C4-2B (cell line): ENCODE data around the gene MRPS10.

Experiments
- ZFX ChIP-seq: fragments of 450-650 bp; IDR thresholded peaks from 2 replicates; pipeline ENCODE4 v1.6.1; 2017
- TF ChIP-seq, protein P1 (sequence below): fragments of 450-650 bp; conservative IDR thresholded peaks from 2 replicates; pipeline ENCODE4 v1.5.1; 2017; ENCODE audit warnings: mild to moderate bottlenecking

DNA sequence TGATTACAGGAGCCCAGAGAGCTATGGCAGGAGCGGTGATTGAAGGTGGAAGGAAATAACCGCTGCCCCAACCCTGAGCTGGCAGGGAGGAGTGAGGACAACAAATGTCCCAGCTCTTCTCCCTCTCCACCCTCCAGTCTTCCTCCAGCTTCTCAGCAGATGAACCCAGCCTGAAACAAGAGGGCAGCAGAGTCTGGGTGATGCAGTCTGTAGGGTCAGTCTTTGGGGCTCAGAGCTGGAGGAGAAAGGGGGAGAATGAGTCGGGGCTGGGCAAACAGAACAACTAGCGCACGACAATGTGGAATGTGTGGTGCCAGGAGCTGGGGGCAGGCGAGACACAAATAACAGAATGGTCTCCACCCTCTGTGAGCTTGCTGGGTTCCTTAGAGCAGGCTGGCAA lies 49.0 kb downstream of the MRPS10 start:
- TF ChIP-seq, protein P1, sequence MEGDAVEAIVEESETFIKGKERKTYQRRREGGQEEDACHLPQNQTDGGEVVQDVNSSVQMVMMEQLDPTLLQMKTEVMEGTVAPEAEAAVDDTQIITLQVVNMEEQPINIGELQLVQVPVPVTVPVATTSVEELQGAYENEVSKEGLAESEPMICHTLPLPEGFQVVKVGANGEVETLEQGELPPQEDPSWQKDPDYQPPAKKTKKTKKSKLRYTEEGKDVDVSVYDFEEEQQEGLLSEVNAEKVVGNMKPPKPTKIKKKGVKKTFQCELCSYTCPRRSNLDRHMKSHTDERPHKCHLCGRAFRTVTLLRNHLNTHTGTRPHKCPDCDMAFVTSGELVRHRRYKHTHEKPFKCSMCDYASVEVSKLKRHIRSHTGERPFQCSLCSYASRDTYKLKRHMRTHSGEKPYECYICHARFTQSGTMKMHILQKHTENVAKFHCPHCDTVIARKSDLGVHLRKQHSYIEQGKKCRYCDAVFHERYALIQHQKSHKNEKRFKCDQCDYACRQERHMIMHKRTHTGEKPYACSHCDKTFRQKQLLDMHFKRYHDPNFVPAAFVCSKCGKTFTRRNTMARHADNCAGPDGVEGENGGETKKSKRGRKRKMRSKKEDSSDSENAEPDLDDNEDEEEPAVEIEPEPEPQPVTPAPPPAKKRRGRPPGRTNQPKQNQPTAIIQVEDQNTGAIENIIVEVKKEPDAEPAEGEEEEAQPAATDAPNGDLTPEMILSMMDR: no peak
- TF ChIP-seq ZFX: no peak
